Stimulated activated naive B cell treated with anti-CD40 and anti-IgM and Interleukin-4, amounts not matched to agents 10 μg/mL and 1 μg/mL and 100 μg/mL, for 72 hours (primary cell): ENCODE measurements around the gene GGACT.

Source experiments
- ATAC-seq, 2 donors: fragments of 150-1000 bp; cut with Tn5 transposase; replicated peaks; 2 replicates each; pipeline ENCODE4 v1.10.0; 2021; ENCODE audit warnings: moderate library complexity in 1 of 2
- DNase-seq: peaks from one replicate; pipeline ENCODE4 v3.0.0; 2021
- H3K27ac Mint-ChIP-seq: one replicate; pipeline ENCODE4 v1.8.0; 2022; ENCODE audit warnings: mild to moderate bottlenecking, mixed read lengths
- H3K27me3 Mint-ChIP-seq, 2 donors: one replicate each; pipeline ENCODE4 v1.8.0; 2022; ENCODE audit warnings: mixed read lengths in 2 of 2
- H3K36me3 Mint-ChIP-seq, 2 donors: one replicate each; pipeline ENCODE4 v1.8.0; 2022; ENCODE audit warnings: mixed read lengths in 2 of 2, mild to moderate bottlenecking in 1 of 2
- H3K4me1 Mint-ChIP-seq, 2 donors: one replicate each; pipeline ENCODE4 v1.8.0; 2022; ENCODE audit warnings: mixed read lengths in 2 of 2, mild to moderate bottlenecking in 1 of 2
- H3K4me3 Mint-ChIP-seq, 2 donors: one replicate each; pipeline ENCODE4 v1.8.0; 2022; ENCODE audit warnings: mild to moderate bottlenecking in 2 of 2, mixed read lengths in 2 of 2, moderate library complexity in 1 of 2
- H3K9me3 Mint-ChIP-seq, 2 donors: one replicate each; pipeline ENCODE4 v1.8.0; 2022; ENCODE audit warnings: mixed read lengths in 2 of 2, mild to moderate bottlenecking in 1 of 2

The GGACT gene

DNA sequence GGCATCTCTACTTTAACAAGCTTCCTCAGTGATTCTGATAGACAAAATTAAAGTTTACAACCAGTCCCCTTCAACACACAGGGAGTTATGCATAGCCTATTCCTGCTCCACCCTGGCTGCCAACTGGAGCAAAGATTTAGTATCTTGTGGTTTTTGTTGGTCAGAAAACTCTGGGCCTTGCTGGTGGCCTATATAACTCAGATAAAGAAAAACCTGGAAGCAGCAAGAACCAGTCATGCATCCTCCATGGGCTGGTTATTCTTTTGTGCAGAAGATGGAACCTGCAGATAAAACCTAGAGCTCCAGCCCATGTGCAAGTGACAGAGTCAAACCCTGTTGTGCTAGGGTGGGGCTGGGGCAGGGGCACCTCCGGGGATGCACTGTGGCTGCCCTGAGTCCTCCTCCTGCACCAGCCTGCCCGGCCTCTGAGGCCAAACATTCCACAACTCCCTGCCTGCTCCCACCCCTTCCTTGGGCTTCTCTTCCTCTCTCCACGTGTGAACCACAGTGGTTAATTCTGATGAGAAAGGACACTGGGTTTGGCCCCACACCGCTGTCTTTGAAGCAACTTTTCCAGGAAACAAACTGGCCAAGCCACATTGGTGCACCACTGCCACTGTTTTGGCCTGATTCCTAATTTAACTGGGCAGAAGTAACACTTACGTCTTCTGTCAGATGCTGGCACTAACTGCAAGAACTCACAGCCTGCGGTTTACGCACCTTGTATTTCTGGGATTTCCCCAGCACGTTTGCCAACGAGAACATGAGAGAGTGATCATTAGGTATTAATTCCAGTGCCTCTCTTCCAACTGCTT is 23.3 kb upstream of the GGACT start:
- Mint-ChIP-seq H3K27me3 (no peaks in the 10 kb centered on the region), H3K9me3 (peaks cover 2 to 3% of the 10 kb centered on the region in 2 donors), H3K4me1 (peaks cover 29 to 48% of the 10 kb centered on the region in 2 donors), H3K27ac (peak overlapping the region; percentile 87), H3K4me3 (peak overlapping the region in 1 of 2 donors; percentile 15), H3K36me3 (peaks cover 12 to 19% of the 10 kb centered on the region in 2 donors)
- DNase-seq, result no peak
- peak; percentile 24 to 38 for ATAC-seq

DNA sequence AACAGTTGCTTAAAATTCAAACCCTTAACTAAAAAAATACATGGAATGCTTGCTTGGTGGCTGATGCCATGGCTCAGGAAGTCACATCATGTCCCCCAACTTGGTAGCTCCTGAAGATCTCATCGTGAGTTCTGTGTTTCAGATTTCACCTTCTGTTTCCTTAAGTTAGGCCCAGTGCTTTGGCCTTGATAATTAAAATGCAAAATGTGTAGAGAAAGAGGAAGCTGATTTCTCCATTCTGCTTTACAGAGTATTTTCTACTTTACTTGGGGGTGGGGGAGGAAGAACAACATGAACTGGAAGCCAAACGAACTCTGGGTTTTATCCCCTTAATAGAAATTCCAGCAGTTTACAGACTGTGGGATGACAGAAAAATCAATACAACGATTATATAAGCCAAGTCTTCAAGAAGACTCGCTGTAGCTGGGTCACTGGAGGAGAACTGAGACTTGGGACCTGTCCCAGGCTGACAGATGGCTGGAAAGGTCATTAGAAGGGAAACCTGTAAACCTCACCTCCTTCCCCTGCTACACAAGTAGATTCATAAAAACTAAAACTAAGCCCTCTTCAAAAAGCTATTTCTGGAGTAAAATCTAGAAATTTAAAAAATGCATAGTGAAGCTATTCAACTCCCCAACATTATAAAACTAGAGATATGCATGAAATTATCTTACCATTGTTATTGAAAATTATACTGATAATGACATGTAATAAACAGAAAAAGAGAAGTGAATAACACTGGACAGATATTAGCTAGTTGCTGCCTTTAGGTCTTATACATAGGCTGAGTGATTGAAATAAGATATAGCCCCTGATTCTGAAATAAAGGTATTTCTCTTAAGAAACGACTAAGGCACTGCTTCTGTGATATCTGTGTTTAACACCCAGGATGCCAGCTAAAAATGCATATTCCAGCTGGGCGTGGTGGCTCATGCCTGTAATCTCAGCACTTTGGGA is 22.1 kb upstream of the GGACT start:
- Mint-ChIP-seq H3K27ac (peak overlapping the region; percentile 93), H3K36me3 (peaks cover 16 to 25% of the 10 kb centered on the region in 2 donors), H3K9me3 (peaks cover 2 to 3% of the 10 kb centered on the region in 2 donors), H3K4me3 (peak overlapping the region; percentile 59 to 77), H3K27me3 (no peaks in the 10 kb centered on the region), H3K4me1 (peaks cover 31 to 55% of the 10 kb centered on the region in 2 donors)
- DNase-seq (peak; percentile 21), ATAC-seq (peak; percentile 90 to 92)

DNA sequence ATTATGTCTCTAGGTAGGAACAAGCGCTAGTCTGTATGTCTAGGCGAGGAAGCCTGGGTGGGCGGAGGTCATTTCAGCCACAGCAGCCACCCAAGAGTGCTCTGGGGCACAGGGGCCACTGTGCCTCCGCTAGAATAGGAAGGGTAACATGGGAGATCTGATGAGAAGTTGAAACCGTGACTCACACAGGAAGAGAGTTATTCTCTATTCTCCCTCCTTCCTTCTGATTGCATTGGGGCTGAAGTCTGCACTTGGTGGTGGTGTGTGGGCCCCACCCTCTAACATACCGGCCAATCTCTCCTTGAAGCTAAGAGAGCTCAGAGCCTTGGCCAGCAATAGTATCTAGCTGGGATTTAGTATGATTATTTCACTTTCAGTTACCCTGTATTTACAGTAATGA is 20.3 kb upstream of the GGACT start:
- H3K4me1 Mint-ChIP-seq, result peaks cover 31 to 55% of the 10 kb centered on the region in 2 donors
- H3K36me3 Mint-ChIP-seq, result peaks cover 16 to 33% of the 10 kb centered on the region in 2 donors
- ATAC-seq (peak; percentile 42 to 50), DNase-seq (no peak)
- no peak overlapping the region for H3K4me3 Mint-ChIP-seq
- H3K9me3 Mint-ChIP-seq, result peaks cover 2 to 3% of the 10 kb centered on the region in 2 donors
- H3K27ac Mint-ChIP-seq, result no peak overlapping the region
- no peaks in the 10 kb centered on the region for H3K27me3 Mint-ChIP-seq

DNA sequence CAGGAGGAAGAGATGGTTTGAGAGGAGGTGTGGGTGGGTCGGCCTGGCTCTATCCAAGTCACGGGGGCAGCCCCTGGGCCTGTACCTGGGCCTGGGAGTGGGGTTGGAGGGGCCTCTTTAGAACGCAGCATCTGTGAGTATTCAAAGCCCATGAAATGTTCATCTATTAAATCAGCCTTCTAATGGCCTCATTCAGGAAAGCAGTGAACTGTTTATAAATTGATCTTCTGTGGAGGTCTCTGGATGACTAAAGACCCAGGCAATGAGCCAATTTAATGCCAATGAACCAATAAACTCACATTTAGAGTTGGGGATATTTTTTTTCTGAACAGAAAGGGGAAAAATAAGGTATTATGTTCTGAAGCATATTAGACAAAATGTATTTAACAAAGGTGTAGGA is 19.9 kb upstream of the GGACT start:
- DNase-seq (no peak), ATAC-seq (no peak)
- peak overlapping the region; percentile 53 for H3K27ac Mint-ChIP-seq
- H3K4me1 Mint-ChIP-seq, result peaks cover 31 to 55% of the 10 kb centered on the region in 2 donors
- H3K4me3 Mint-ChIP-seq, result no peak overlapping the region
- peaks cover 19 to 37% of the 10 kb centered on the region in 2 donors for H3K36me3 Mint-ChIP-seq
- H3K27me3 Mint-ChIP-seq, result no peaks in the 10 kb centered on the region
- peaks cover 2 to 3% of the 10 kb centered on the region in 2 donors for H3K9me3 Mint-ChIP-seq

DNA sequence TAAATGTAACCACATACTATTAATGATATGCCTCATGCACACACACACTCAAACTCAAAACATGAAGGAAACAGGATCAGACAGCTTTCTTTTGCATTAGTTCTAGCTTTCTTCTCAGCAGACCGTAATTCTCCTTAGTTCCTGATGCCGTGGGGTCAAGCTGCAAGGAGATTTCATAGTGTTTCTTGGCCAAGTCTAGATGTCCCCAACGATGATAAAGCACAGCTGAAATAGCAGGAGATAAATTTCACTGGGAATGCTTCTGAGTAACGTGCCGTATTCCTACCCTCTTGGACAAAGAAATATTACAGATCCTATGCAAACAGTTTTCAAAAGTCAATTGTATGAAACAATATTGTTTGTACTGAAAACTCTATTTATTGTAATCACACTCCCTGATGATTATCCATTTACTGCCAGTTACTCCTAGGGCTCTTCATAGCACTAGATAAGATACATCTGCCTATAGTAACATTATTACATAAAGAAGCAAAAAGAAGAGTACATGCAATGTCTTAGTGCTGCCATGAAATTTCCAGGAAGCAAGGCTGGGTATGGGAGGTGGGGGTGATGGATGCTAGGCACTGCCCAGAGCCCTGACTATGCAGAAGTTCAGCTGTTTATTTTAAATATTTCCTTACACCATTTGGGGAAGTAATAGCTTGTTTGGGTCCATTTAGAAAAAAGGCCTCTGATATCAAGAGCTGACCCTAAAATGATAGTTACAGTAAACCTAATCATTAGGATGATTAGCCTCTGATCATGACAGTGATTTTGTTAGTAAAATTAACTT is 16.5 kb upstream of the GGACT start:
- DNase-seq (no peak), ATAC-seq (no peak)
- Mint-ChIP-seq H3K27ac (no peak overlapping the region), H3K4me3 (no peak overlapping the region), H3K36me3 (peaks cover 16 to 46% of the 10 kb centered on the region in 2 donors), H3K9me3 (peaks cover 2 to 3% of the 10 kb centered on the region in 2 donors), H3K27me3 (no peaks in the 10 kb centered on the region), H3K4me1 (peaks cover 16 to 27% of the 10 kb centered on the region in 2 donors)

DNA sequence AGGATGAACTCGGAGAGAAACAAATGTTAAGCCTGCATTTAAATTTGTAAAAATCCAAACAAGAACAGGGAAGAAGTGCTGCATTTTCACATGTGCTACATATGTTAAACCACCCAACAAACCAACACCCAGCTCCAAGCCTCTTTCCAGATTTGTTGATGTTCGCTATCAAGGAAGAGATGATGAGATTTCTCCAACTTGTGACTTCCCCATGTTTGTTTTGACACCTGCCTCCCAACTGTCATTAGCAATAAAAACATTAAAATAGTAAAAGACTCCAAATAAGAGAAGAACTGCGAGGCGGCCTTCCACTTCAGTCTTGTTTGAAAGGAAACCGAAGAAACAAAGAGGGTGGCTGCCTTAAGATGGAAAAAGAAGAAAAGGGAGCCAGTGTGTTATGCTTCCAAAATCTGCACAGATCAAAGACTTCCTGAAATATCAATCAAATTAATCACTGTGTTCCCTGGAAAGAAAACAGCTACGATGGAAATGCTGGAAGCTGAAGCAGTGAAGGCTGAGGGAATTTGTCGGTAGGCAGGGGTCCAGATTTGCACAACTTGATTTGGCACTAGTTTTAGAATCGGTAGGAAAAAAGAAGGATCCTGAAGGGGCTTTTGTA is 14.0 kb upstream of the GGACT start:
- H3K4me3 Mint-ChIP-seq, result no peak overlapping the region
- peaks cover 1 to 8% of the 10 kb centered on the region in 2 donors for H3K4me1 Mint-ChIP-seq
- DNase-seq (no peak), ATAC-seq (no peak)
- H3K27ac Mint-ChIP-seq, result no peak overlapping the region
- H3K9me3 Mint-ChIP-seq, result no peaks in the 10 kb centered on the region
- H3K27me3 Mint-ChIP-seq, result no peaks in the 10 kb centered on the region
- peaks cover 7 to 32% of the 10 kb centered on the region in 2 donors for H3K36me3 Mint-ChIP-seq

DNA sequence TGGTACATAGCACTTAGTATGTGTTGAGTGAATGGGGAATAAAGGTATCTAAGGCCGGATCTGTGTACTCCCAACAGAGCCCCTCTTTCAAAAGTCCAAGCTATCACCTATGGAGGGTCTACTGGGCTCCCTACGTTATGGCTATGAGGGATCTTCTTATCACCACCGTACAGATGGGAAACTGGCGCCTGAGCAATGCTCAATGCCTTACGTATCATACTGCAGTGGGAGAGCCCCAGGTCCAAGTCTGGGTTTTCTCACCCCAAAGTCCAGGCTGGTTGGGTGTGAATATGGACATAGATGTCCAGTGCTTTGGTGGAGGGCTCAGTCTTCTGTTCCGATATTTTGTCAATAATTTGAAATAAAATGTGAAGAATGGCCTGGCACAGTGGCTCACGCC is 13.1 kb upstream of the GGACT start:
- ATAC-seq (no peak), DNase-seq (no peak)
- peaks cover 7 to 25% of the 10 kb centered on the region in 2 donors for H3K36me3 Mint-ChIP-seq
- peaks cover 0 to 4% of the 10 kb centered on the region in 2 donors for H3K27me3 Mint-ChIP-seq
- H3K9me3 Mint-ChIP-seq, result no peaks in the 10 kb centered on the region
- H3K4me3 Mint-ChIP-seq, result no peak overlapping the region
- H3K4me1 Mint-ChIP-seq, result peaks cover 1 to 5% of the 10 kb centered on the region in 2 donors
- H3K27ac Mint-ChIP-seq, result no peak overlapping the region

DNA sequence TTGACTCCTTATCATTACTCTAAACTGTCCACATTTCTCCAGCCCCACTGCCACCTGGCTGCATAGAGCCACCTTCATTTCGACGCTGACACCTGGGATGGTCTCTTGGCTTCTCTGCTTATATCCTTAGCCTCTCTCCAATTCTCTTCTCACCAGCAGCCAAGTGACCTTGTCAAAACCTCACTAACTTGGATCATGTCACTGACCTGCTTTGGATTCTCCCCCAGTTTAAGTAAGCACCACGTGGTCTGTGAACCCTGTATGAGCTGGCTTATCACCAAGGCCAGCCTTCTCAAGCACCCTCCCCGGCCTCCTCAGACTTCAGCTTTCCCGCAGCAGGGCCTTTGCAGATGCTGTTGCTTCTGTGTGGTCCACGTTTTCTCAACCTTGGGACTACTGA is 12.3 kb upstream of the GGACT start:
- Mint-ChIP-seq H3K27ac (no peak overlapping the region), H3K9me3 (no peaks in the 10 kb centered on the region), H3K4me1 (no peaks in the 10 kb centered on the region), H3K36me3 (peaks cover 4 to 22% of the 10 kb centered on the region in 2 donors), H3K27me3 (peaks cover 0 to 4% of the 10 kb centered on the region in 2 donors), H3K4me3 (no peak overlapping the region)
- no peak for DNase-seq
- ATAC-seq, result no peak

DNA sequence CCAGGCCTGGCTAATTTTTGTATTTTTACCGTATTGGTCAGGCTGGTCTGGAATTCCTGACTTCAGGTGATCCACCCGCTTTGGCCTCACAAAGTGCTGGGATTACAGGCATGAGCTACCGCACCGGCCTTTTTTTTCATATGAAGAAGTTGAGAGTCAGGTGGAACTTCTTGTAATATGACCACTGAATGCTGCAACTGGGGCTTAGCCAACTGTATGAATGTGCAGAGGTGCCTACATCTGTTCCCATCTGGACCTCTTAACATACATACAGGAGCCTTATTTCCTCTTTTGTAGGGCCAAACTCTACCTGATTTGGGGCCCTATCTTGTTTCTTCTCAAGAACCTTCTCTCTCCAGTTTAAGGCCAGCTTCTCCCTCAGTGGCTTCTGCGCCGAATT is 11.9 kb upstream of the GGACT start:
- Mint-ChIP-seq H3K9me3 (no peaks in the 10 kb centered on the region), H3K4me1 (no peaks in the 10 kb centered on the region), H3K27ac (no peak overlapping the region), H3K36me3 (peaks cover 4 to 19% of the 10 kb centered on the region in 2 donors), H3K4me3 (no peak overlapping the region), H3K27me3 (peaks cover 0 to 4% of the 10 kb centered on the region in 2 donors)
- no peak for ATAC-seq
- no peak for DNase-seq

DNA sequence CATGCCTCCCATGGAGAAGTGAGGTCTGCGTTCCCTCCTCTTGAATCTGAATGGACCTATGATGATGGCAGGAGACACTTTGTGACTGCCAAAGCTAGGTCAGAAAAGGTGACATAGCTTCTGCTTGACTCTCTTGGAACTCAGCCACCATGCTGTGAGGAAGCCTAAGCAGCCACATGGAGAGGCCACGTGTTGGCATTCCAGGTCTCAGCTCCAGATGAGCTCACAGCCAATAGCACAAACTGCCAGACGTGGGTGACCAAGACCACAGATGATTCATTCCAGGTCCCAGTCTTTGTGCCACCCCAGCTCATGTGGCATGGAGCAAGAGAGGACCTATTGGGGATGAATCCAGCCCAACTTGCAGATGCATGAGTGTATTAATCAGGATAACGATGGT is 8.7 kb upstream of the GGACT start:
- ATAC-seq (no peak), DNase-seq (no peak)
- Mint-ChIP-seq H3K27me3 (peaks cover 0 to 8% of the 10 kb centered on the region in 2 donors), H3K4me1 (no peaks in the 10 kb centered on the region), H3K4me3 (no peak overlapping the region), H3K9me3 (no peaks in the 10 kb centered on the region), H3K36me3 (no peaks in the 10 kb centered on the region), H3K27ac (no peak overlapping the region)

DNA sequence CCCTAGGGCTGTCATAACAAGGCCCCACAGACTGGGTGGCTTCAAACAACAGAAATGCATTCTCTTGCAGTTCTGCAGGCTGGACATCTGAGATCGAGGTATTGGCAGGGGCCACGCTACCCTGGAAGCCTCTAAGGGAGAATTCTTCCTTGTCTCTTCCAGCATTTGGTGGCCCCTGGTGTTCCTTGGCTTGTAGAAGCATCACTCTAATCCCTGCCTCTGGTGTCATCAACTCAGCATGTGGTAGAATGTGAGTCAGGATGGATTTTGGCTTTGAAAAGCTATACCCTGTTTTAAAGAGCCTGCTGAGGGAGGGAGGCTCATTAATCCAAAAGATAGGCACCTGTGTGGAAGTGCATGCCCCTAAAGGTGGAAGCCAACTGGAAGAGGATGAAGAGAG is 7.9 kb upstream of the GGACT start:
- ATAC-seq (no peak), DNase-seq (no peak)
- Mint-ChIP-seq H3K27me3 (peaks cover 0 to 8% of the 10 kb centered on the region in 2 donors), H3K4me1 (no peaks in the 10 kb centered on the region), H3K9me3 (no peaks in the 10 kb centered on the region), H3K4me3 (no peak overlapping the region), H3K27ac (no peak overlapping the region), H3K36me3 (no peaks in the 10 kb centered on the region)

DNA sequence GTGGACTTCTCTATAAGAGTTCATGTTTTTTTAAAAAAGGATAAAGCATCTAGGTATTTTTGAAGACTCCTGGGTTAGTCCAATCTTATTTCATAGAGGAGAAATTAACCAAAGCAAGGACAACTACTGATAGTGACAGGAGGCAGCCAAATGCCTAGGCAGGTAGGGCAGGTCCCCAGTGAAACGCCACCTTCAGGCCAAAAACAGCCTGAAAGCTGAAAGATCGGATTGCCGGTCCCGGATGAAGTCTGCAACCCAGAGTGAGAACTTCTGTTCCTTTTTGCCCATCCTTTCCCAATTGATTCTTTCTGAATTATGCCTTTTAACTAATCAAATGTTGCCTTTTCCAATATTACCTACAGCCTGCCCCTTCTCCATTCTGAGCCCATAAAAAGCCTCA is 6.1 kb upstream of the GGACT start:
- Mint-ChIP-seq H3K27me3 (peaks cover 0 to 8% of the 10 kb centered on the region in 2 donors), H3K9me3 (no peaks in the 10 kb centered on the region), H3K36me3 (no peaks in the 10 kb centered on the region), H3K4me1 (no peaks in the 10 kb centered on the region), H3K27ac (no peak overlapping the region), H3K4me3 (no peak overlapping the region)
- DNase-seq (no peak), ATAC-seq (no peak)

DNA sequence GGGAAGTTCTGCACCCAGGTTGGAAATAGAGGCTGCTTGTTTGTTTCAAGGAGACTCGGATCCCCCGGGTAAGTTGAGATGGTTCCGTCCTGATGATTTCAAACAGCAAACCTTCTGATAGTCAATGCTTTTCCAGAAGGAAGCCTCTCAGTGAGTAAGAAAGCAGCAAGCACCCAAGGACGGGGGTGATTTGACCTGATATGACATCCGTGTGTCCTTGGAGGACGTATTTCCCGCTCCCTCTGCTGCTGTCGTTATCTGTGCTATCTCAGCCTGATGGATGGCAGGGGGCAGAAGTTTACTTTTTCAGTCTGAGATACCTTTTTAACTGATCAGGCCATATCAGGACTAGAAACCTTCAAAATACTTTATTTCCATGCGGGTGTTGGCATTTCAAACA is 5.7 kb upstream of the GGACT start:
- ATAC-seq, result no peak

More for the DNA sequence above, 5.7 kb upstream of the GGACT start:
- Mint-ChIP-seq H3K4me1 (peaks cover 0 to under 1% of the 10 kb centered on the region in 2 donors), H3K4me3 (no peak overlapping the region), H3K36me3 (no peaks in the 10 kb centered on the region), H3K27me3 (peaks cover 0 to 8% of the 10 kb centered on the region in 2 donors), H3K27ac (no peak overlapping the region), H3K9me3 (no peaks in the 10 kb centered on the region)
- DNase-seq, result no peak
